HCT116 (cell line): ENCODE measurements around the gene PGBD2. TPM values are rescaled to one million over a fixed set of nuclear protein-coding genes. Genes with fewer than 3 reads are reported as not detected.
"Not testable (repeated sequence)": the region's sequence is repeated elsewhere in the genome, so short reads cannot be mapped to it uniquely, and the experiment has no call there.

Experiments
- ATAC-seq: fragments of 200-7000 bp; cut with Tn5 transposase; 2 replicates; pipeline ENCODE4 v1.9.1; 2020; ENCODE audit warnings: mild to moderate bottlenecking, moderate library complexity
- BruUV-seq: library from RNA; stranded (reverse); fragments of 400-500 nt; replicated peaks from 2 replicates; lab custom pipeline; 2021; lab: Mats Ljungman, UMichigan
- CTCF ChIA-PET: fragments of 300-600 bp; sonication (Branson Sonifier 250); formaldehyde crosslinking; loops from one replicate; lab custom pipeline; 2021; ENCODE audit warnings: antibody characterized with exemption; lab: Charles Lee
- POLR2A ChIA-PET: fragments of 300-600, 350-600 bp; sonication (Branson Sonifier 250); formaldehyde crosslinking; loops from one replicate; lab custom pipeline; 2021; ENCODE audit warnings: antibody characterized with exemption; lab: Charles Lee
- RAD21 ChIA-PET, 2 experiments: fragments of 300-600 bp; sonication (Branson Sonifier 250); formaldehyde crosslinking; loops; one replicate each; lab custom pipeline; 2023; ENCODE audit warnings: low total read pairs in 2 of 2; ENCODE audit not compliant: uncharacterized antibody in 2 of 2, unreplicated experiment in 2 of 2, low non-redundant PET in 1 of 2; lab: Charles Lee
- DNase-seq: peaks from one replicate; pipeline ENCODE4 v3.0.0-alpha.2; 2010; ENCODE audit warnings: low read depth, low spot score
- H2AFZ ChIP-seq: fragments of 200-600 bp; shearing (Covaris generic), sonication (generic); 2 replicates; pipeline ENCODE4 v1.6.1; 2017; ENCODE audit warnings: low read depth, mixed run types, mixed read lengths, antibody characterized with exemption, low read length; ENCODE audit not compliant: poor library complexity, severe bottlenecking
- H3K27ac ChIP-seq: 2 replicates; pipeline ENCODE4 v1.5.1; 2012; ENCODE audit warnings: low read depth, low read length
- H3K27me3 ChIP-seq: fragments of 200-600 bp; sonication (generic); 2 replicates; pipeline ENCODE4 v1.6.1; 2016; ENCODE audit warnings: mixed run types, low read length, mixed read lengths; ENCODE audit not compliant: insufficient read depth
- H3K36me3 ChIP-seq, 2 experiments: fragments of 200-500 bp in 1 of 2; fragments of 200-600 bp in 1 of 2; sonication (Bioruptor generic) in 1 of 2; sonication (generic) in 1 of 2; 2 replicates each; pipeline versions ENCODE4 v1.5.1 to v1.6.1; 2014 to 2016; ENCODE audit warnings: low read length in 2 of 2, inconsistent platforms in 1 of 2, mixed read lengths in 1 of 2, mixed run types in 1 of 2; ENCODE audit not compliant: insufficient read depth in 2 of 2, control insufficient read depth in 1 of 2
- H3K4me1 ChIP-seq, 2 experiments: fragments of 200-600 bp in 1 of 2; sonication (generic) in 1 of 2; 2 replicates each; pipeline versions ENCODE4 v1.5.1 to v1.6.1; 2012 to 2017; ENCODE audit warnings: low read length in 2 of 2, inconsistent platforms in 1 of 2, mild to moderate bottlenecking in 1 of 2, mixed read lengths in 1 of 2, mixed run types in 1 of 2, moderate library complexity in 1 of 2; ENCODE audit not compliant: insufficient read depth in 2 of 2, control insufficient read depth in 1 of 2
- H3K4me2 ChIP-seq: fragments of 200-600 bp; sonication (generic); 2 replicates; pipeline ENCODE4 v1.6.1; 2017; ENCODE audit warnings: mixed run types, low read length, mixed read lengths
- H3K4me3 ChIP-seq, 2 experiments: fragments of 200-600 bp in 1 of 2; sonication (generic) in 1 of 2; replicated peaks in 1 of 2; 2 replicates each; pipeline ENCODE4 v1.5.1; 2011 to 2016; ENCODE audit warnings: low read length in 2 of 2, control low read depth in 1 of 2, low read depth in 1 of 2, mild to moderate bottlenecking in 1 of 2, mixed read lengths in 1 of 2, mixed run types in 1 of 2
- H3K79me2 ChIP-seq: fragments of 200-600 bp; sonication (generic); 2 replicates; pipeline ENCODE4 v1.6.1; 2017; ENCODE audit warnings: mild to moderate bottlenecking, mixed run types, low read length, moderate library complexity, mixed read lengths; ENCODE audit not compliant: insufficient read depth
- H3K9ac ChIP-seq: fragments of 200-600 bp; sonication (generic); 2 replicates; pipeline ENCODE4 v1.6.1; 2016; ENCODE audit warnings: low read length, mixed read lengths
- H3K9me2 ChIP-seq: fragments of 200-600 bp; sonication (generic), shearing (Covaris generic); 2 replicates; pipeline ENCODE4 v1.6.1; 2017; ENCODE audit warnings: mixed run types, mild to moderate bottlenecking, moderate library complexity; ENCODE audit not compliant: insufficient read depth
- H3K9me3 ChIP-seq, 2 experiments: fragments of 200-500 bp in 1 of 2; fragments of 200-600 bp in 1 of 2; sonication (Bioruptor generic) in 1 of 2; sonication (generic) in 1 of 2; 2 replicates each; pipeline ENCODE4 v1.6.1; 2014 to 2017; ENCODE audit warnings: low read length in 2 of 2, mixed read lengths in 2 of 2, inconsistent platforms in 1 of 2, low read depth in 1 of 2, mild to moderate bottlenecking in 1 of 2, mixed run types in 1 of 2, moderate library complexity in 1 of 2; ENCODE audit not compliant: control insufficient read depth in 1 of 2, insufficient read depth in 1 of 2
- H4K20me1 ChIP-seq: fragments of 200-600 bp; sonication (generic), shearing (Covaris generic); 2 replicates; pipeline ENCODE4 v1.6.1; 2017; ENCODE audit warnings: mixed run types, mild to moderate bottlenecking, moderate library complexity; ENCODE audit not compliant: insufficient read depth
- intact Hi-C: fragments of 100-400 bp; cut with micrococcal nuclease; formaldehyde crosslinking; loops from 2 replicates; pipeline ENCODE4 v1.10.0; 2022
- total RNA-seq: library from RNA; stranded (reverse); gene quantifications from one replicate; pipeline ENCODE4 v1.2.1, GENCODE V29; 2021; ENCODE audit not compliant: unreplicated experiment

The PGBD2 gene
- total RNA-seq, 1 experiment from 2014 or later = 5.1 TPM

GRCh38 chr1:248945000-248945423, 39.0 kb downstream of the PGBD2 start:
- DNase-seq, H3K27ac ChIP-seq, H3K4me1 ChIP-seq, H4K20me1 ChIP-seq, RAD21 ChIA-PET, POLR2A ChIA-PET, H2AFZ ChIP-seq, H3K79me2 ChIP-seq, BruUV-seq, ATAC-seq, H3K9me3 ChIP-seq, H3K4me3 ChIP-seq, H3K9ac ChIP-seq, CTCF ChIA-PET, H3K36me3 ChIP-seq, H3K4me2 ChIP-seq, H3K27me3 ChIP-seq, H3K9me2 ChIP-seq, intact Hi-C loops: not testable (repeated sequence)

- H3K4me3 ChIP-seq, H3K36me3 ChIP-seq, RAD21 ChIA-PET, H3K27ac ChIP-seq, H3K79me2 ChIP-seq, POLR2A ChIA-PET, CTCF ChIA-PET, H3K9me2 ChIP-seq, intact Hi-C loops, H3K4me2 ChIP-seq, BruUV-seq, H2AFZ ChIP-seq, H3K4me1 ChIP-seq, H3K9ac ChIP-seq, H4K20me1 ChIP-seq, H3K27me3 ChIP-seq, DNase-seq, H3K9me3 ChIP-seq: not testable (repeated sequence)
- peak; percentile 42 for ATAC-seq
These were observed 39.4 kb downstream of the PGBD2 start for GRCh38 chr1:248945453-248945852.

- not testable (repeated sequence) for H3K9me3 ChIP-seq
These were observed 39.9 kb downstream of the PGBD2 start for GRCh38 chr1:248945856-248946416.

More at GRCh38 chr1:248945856-248946416, 39.9 kb downstream of the PGBD2 start:
- H3K9ac ChIP-seq, H3K27me3 ChIP-seq, CTCF ChIA-PET, H3K79me2 ChIP-seq, H3K9me2 ChIP-seq, H3K36me3 ChIP-seq, H4K20me1 ChIP-seq, H3K4me1 ChIP-seq, H2AFZ ChIP-seq, RAD21 ChIA-PET, DNase-seq, H3K27ac ChIP-seq, H3K4me3 ChIP-seq, BruUV-seq, intact Hi-C loops, H3K4me2 ChIP-seq, POLR2A ChIA-PET: not testable (repeated sequence)
- ATAC-seq = peak; percentile 52; the same call in 1 of the 2 replicates

Other genes starting within 250 kb of the PGBD2 start
- gene OR14I1, start 203.5 kb upstream of the PGBD2 start, total RNA-seq = not detected
- gene LYPD8, start 150.5 kb upstream of the PGBD2 start, total RNA-seq = not detected
- 22.3 TPM for gene SH3BP5L, start 80.3 kb upstream of the PGBD2 start, total RNA-seq
- gene ZNF672, start 68.0 kb upstream of the PGBD2 start, total RNA-seq = 27.6 TPM
- gene ZNF692, start 47.1 kb upstream of the PGBD2 start, total RNA-seq = 76.2 TPM